ENCODE measurements around the gene C11orf52.
A peak's percentile ranks its signal among the peaks of the same experiment; 100 is the strongest.

Gene C11orf52

GRCh38 chr11:111918390-111919256, at the start of gene C11orf52:
Gene C11orf52, plus strand, starts transcription at chr11:111918913. Its CDS starts 60 bp downstream, at chr11:111918973.
- no peak within 1 kb of the TSS for H3K27ac ChIP-seq (ENCODE audit: poor library complexity, severe bottlenecking)
- H3K27me3 ChIP-seq (ENCODE audit: insufficient read depth, poor library complexity, severe bottlenecking), result no peaks in the 10 kb centered on the region
- peak; percentile 87 for ATAC-seq (ENCODE audit: low read depth)
- DNase-seq (ENCODE audit: low spot score), result peak; percentile 66
- TF ChIP-seq CTCF (IDR thresholded peaks at IDR 0.05; ENCODE audit: poor library complexity, severe bottlenecking), result no peak
- no peaks in the 10 kb centered on the region for H3K9me3 ChIP-seq (ENCODE audit: severe bottlenecking)
- H3K36me3 ChIP-seq (ENCODE audit: low read depth), result no peaks in the 10 kb centered on the region
- H3K4me1 ChIP-seq (ENCODE audit: insufficient read depth, poor library complexity, severe bottlenecking), result peaks cover 8% of the 10 kb centered on the region
- H3K4me3 ChIP-seq (ENCODE audit: severe bottlenecking), result no peak within 1 kb of the TSS

GRCh38 chr11:111870113-111870512, 48.6 kb upstream of the C11orf52 start:
- H3K27me3 ChIP-seq (ENCODE audit: insufficient read depth, poor library complexity, severe bottlenecking), result no peaks in the 10 kb centered on the region
- H3K36me3 ChIP-seq (ENCODE audit: low read depth), result peaks cover 43% of the 10 kb centered on the region
- no peak for DNase-seq (ENCODE audit: low spot score)
- no peak for TF ChIP-seq CTCF (IDR thresholded peaks at IDR 0.05; ENCODE audit: poor library complexity, severe bottlenecking)
- ATAC-seq (ENCODE audit: low read depth), result no peak
- H3K9me3 ChIP-seq (ENCODE audit: severe bottlenecking), result no peaks in the 10 kb centered on the region
- peaks cover 3% of the 10 kb centered on the region for H3K4me1 ChIP-seq (ENCODE audit: insufficient read depth, poor library complexity, severe bottlenecking)
- H3K27ac ChIP-seq (ENCODE audit: poor library complexity, severe bottlenecking), result peak overlapping the region; percentile 61
- H3K4me3 ChIP-seq (ENCODE audit: severe bottlenecking), result no peak overlapping the region

- Histone ChIP-seq H3K4me1 (ENCODE audit: insufficient read depth, poor library complexity, severe bottlenecking) (peaks cover 3% of the 10 kb centered on the region), H3K27ac (ENCODE audit: poor library complexity, severe bottlenecking) (peak overlapping the region; percentile 61), H3K4me3 (ENCODE audit: severe bottlenecking) (peak overlapping the region; percentile 80), H3K36me3 (ENCODE audit: low read depth) (peaks cover 39% of the 10 kb centered on the region), H3K9me3 (ENCODE audit: severe bottlenecking) (no peaks in the 10 kb centered on the region), H3K27me3 (ENCODE audit: insufficient read depth, poor library complexity, severe bottlenecking) (no peaks in the 10 kb centered on the region)
- ATAC-seq (ENCODE audit: low read depth) (no peak), DNase-seq (ENCODE audit: low spot score) (no peak)
- no peak for TF ChIP-seq CTCF (IDR thresholded peaks at IDR 0.05; ENCODE audit: poor library complexity, severe bottlenecking)
Measured at GRCh38 chr11:111870522-111870885, 48.2 kb upstream of the C11orf52 start.

GRCh38 chr11:111870886-111871692, 47.6 kb upstream of the C11orf52 start, which contains the start of gene ALG9:
Gene ALG9, minus strand, starts transcription at chr11:111871581. Its CDS starts 99 bp downstream, at chr11:111871482.
- peak; percentile 87 for ATAC-seq (ENCODE audit: low read depth)
- DNase-seq (ENCODE audit: low spot score), result peak; percentile 69
- peaks cover 34% of the 10 kb centered on the region for H3K36me3 ChIP-seq (ENCODE audit: low read depth)
- H3K9me3 ChIP-seq (ENCODE audit: severe bottlenecking), result no peaks in the 10 kb centered on the region
- H3K4me3 ChIP-seq (ENCODE audit: severe bottlenecking), result peak within 1 kb of the TSS; percentile 80
- peak; percentile 23 for TF ChIP-seq CTCF (IDR thresholded peaks at IDR 0.05; ENCODE audit: poor library complexity, severe bottlenecking)
- peak within 1 kb of the TSS; percentile 61 for H3K27ac ChIP-seq (ENCODE audit: poor library complexity, severe bottlenecking)
- peaks cover 3% of the 10 kb centered on the region for H3K4me1 ChIP-seq (ENCODE audit: insufficient read depth, poor library complexity, severe bottlenecking)
- H3K27me3 ChIP-seq (ENCODE audit: insufficient read depth, poor library complexity, severe bottlenecking), result no peaks in the 10 kb centered on the region
